Neural cell (in vitro differentiated cells): ENCODE data around the gene CHST8. TPM values are rescaled to one million over a fixed set of nuclear protein-coding genes. Genes with fewer than 3 reads are reported as not detected.

Experiments
- H2AFZ ChIP-seq: fragments of 200-600, 300-800 bp; sonication (generic), shearing (Covaris generic); 2 replicates; pipeline ENCODE4 v1.6.0; 2014; ENCODE audit warnings: low read depth, mild to moderate bottlenecking, antibody characterized with exemption, low read length, moderate library complexity
- H3F3A ChIP-seq: fragments of 200-600 bp; shearing (Covaris generic); 2 replicates; pipeline ENCODE4 v1.6.1; 2016; ENCODE audit warnings: mild to moderate bottlenecking, moderate library complexity, mixed read lengths, antibody characterized with exemption, low read length; ENCODE audit not compliant: insufficient read depth, poor library complexity, severe bottlenecking
- H3K27ac ChIP-seq: fragments of 200-600, 300-800 bp; sonication (generic), shearing (Covaris generic); 2 replicates; pipeline ENCODE4 v1.5.1; 2014; ENCODE audit warnings: mild to moderate bottlenecking, low read length, moderate library complexity
- H3K27me3 ChIP-seq: fragments of 300-800, 200-600 bp; sonication (generic), shearing (Covaris generic); 2 replicates; pipeline ENCODE4 v1.6.0; 2014; ENCODE audit warnings: mild to moderate bottlenecking, low read depth, low read length, moderate library complexity; ENCODE audit not compliant: insufficient read depth
- H3K36me3 ChIP-seq: fragments of 300-800, 200-600 bp; sonication (generic), shearing (Covaris generic); 2 replicates; pipeline ENCODE4 v1.5.1; 2014; ENCODE audit warnings: mild to moderate bottlenecking, antibody characterized with exemption, low read length, moderate library complexity; ENCODE audit not compliant: insufficient read depth
- H3K4me2 ChIP-seq: fragments of 300-800, 200-600 bp; sonication (generic), shearing (Covaris generic); 2 replicates; pipeline ENCODE4 v1.6.0; 2014; ENCODE audit warnings: mild to moderate bottlenecking, low read length
- H3K4me3 ChIP-seq: fragments of 300-800, 200-600 bp; sonication (generic), shearing (Covaris generic); 2 replicates; pipeline ENCODE4 v1.5.1; 2014; ENCODE audit warnings: mild to moderate bottlenecking, low read length, moderate library complexity
- H3K79me2 ChIP-seq: fragments of 200-600 bp; shearing (Covaris generic); replicated peaks from 2 replicates; pipeline ENCODE4 v1.6.0; 2014; ENCODE audit warnings: mild to moderate bottlenecking, low read length, moderate library complexity; ENCODE audit not compliant: insufficient read depth
- H3K9ac ChIP-seq: fragments of 300-800, 200-600 bp; sonication (generic), shearing (Covaris generic); 2 replicates; pipeline ENCODE4 v1.6.1; 2016; ENCODE audit warnings: mild to moderate bottlenecking, low read length, mixed read lengths
- H3K9me2 ChIP-seq: fragments of 200-600 bp; shearing (Covaris generic); 2 replicates; pipeline ENCODE4 v1.6.1; 2016; ENCODE audit warnings: mild to moderate bottlenecking, low read length, mixed read lengths; ENCODE audit not compliant: insufficient read depth
- H3K9me3 ChIP-seq: fragments of 200-600, 300-800 bp; sonication (generic), shearing (Covaris generic); 2 replicates; pipeline ENCODE4 v1.6.1; 2016; ENCODE audit warnings: mild to moderate bottlenecking, mixed run types, low read length, moderate library complexity, mixed read lengths
- H4K20me1 ChIP-seq: fragments of 200-600 bp; shearing (Covaris generic); 2 replicates; pipeline ENCODE4 v1.6.1; 2016; ENCODE audit warnings: mild to moderate bottlenecking, mixed run types; ENCODE audit not compliant: insufficient read depth
- EP300 ChIP-seq: fragments of 450-650 bp; conservative IDR thresholded peaks from 2 replicates; pipeline ENCODE4 v1.6.1; 2014; ENCODE audit warnings: antibody characterized with exemption, mild to moderate bottlenecking, moderate library complexity; ENCODE audit not compliant: poor library complexity, severe bottlenecking
- EZH2 ChIP-seq: fragments of 200-600, 300-800 bp; shearing (Covaris generic), sonication (generic); IDR thresholded peaks from 2 replicates; pipeline ENCODE4 v1.6.1; 2014; ENCODE audit warnings: antibody characterized with exemption, low read length, borderline replicate concordance, mild to moderate bottlenecking; ENCODE audit not compliant: insufficient read depth, poor library complexity, severe bottlenecking
- MXI1 ChIP-seq: fragments of 450-650 bp; conservative IDR thresholded peaks from 2 replicates; pipeline ENCODE4 v1.6.1; 2014; ENCODE audit warnings: antibody characterized with exemption, mild to moderate bottlenecking; ENCODE audit not compliant: poor library complexity, severe bottlenecking
- POLR2AphosphoS5 ChIP-seq: IDR thresholded peaks from 2 replicates; pipeline ENCODE4 v1.6.1; 2012
- RAD21 ChIP-seq: fragments of 450-650 bp; conservative IDR thresholded peaks from 2 replicates; pipeline ENCODE4 v1.6.1; 2014; ENCODE audit warnings: antibody characterized with exemption, mild to moderate bottlenecking, moderate library complexity
- SMC3 ChIP-seq: fragments of 450-650 bp; conservative IDR thresholded peaks from 2 replicates; pipeline ENCODE4 v1.6.1; 2014; ENCODE audit warnings: antibody characterized with exemption, mild to moderate bottlenecking, moderate library complexity; ENCODE audit not compliant: poor library complexity
- TAF1 ChIP-seq: IDR thresholded peaks from 2 replicates; pipeline ENCODE4 v1.6.1; 2012; ENCODE audit warnings: low read depth
- polyA plus RNA-seq: library from polyadenylated mRNA; depleted of rRNA; stranded (reverse); fragments of >200 nt; gene quantifications from 2 replicates; pipeline ENCODE4 v1.2.3, GENCODE V29; 2014
- TF ChIP-seq, protein P1 (sequence below): IDR thresholded peaks from 2 replicates; pipeline ENCODE4 v1.6.1; 2012; ENCODE audit warnings: borderline replicate concordance
- TF ChIP-seq, protein P2 (sequence below): fragments of 450-650 bp; IDR thresholded peaks from 2 replicates; pipeline ENCODE4 v1.5.1; 2014; ENCODE audit warnings: antibody characterized with exemption, mild to moderate bottlenecking, moderate library complexity; ENCODE audit not compliant: poor library complexity, severe bottlenecking

Gene CHST8
- polyA plus RNA-seq, 1 donor from 2014 or later = 7.1 TPM

DNA sequence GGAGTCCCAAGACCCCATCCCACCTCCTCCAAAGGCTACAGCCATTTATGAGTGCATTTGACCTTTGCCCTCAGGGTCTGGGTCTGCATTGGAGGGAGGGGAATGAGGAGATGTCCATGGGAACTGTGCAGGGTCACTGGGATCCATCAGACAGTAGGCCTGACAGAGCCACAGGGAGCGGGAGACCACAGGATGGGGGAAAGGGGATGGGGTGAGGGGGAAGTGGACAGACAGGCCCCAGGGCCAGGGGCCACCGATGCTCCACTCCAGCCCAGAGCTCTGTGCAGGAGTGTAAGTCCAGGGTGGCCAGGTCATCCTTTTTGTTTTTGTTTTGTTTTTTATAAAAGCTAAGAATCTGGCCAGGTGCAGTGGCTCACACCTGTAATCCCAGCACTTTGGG lies 82.5 kb downstream of the CHST8 start:
- Histone ChIP-seq H3K9me3 (peaks cover 3% of the 10 kb centered on the region), H3K36me3 (no peaks in the 10 kb centered on the region), H3K79me2 (no peaks in the 10 kb centered on the region), H2AFZ (no peak overlapping the region), H3K9ac (no peak overlapping the region), H3K27ac (no peak overlapping the region), H4K20me1 (no peaks in the 10 kb centered on the region), H3K4me2 (no peak overlapping the region), H3K9me2 (no peaks in the 10 kb centered on the region), H3K27me3 (no peaks in the 10 kb centered on the region), H3K4me3 (no peak overlapping the region), H3F3A (no peaks in the 10 kb centered on the region)
- TF ChIP-seq EP300 = no peak
- TF ChIP-seq, protein P1, sequence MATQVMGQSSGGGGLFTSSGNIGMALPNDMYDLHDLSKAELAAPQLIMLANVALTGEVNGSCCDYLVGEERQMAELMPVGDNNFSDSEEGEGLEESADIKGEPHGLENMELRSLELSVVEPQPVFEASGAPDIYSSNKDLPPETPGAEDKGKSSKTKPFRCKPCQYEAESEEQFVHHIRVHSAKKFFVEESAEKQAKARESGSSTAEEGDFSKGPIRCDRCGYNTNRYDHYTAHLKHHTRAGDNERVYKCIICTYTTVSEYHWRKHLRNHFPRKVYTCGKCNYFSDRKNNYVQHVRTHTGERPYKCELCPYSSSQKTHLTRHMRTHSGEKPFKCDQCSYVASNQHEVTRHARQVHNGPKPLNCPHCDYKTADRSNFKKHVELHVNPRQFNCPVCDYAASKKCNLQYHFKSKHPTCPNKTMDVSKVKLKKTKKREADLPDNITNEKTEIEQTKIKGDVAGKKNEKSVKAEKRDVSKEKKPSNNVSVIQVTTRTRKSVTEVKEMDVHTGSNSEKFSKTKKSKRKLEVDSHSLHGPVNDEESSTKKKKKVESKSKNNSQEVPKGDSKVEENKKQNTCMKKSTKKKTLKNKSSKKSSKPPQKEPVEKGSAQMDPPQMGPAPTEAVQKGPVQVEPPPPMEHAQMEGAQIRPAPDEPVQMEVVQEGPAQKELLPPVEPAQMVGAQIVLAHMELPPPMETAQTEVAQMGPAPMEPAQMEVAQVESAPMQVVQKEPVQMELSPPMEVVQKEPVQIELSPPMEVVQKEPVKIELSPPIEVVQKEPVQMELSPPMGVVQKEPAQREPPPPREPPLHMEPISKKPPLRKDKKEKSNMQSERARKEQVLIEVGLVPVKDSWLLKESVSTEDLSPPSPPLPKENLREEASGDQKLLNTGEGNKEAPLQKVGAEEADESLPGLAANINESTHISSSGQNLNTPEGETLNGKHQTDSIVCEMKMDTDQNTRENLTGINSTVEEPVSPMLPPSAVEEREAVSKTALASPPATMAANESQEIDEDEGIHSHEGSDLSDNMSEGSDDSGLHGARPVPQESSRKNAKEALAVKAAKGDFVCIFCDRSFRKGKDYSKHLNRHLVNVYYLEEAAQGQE = no peak
- no peak for TF ChIP-seq RAD21
- no peak for TF ChIP-seq SMC3
- TF ChIP-seq, protein P2, sequence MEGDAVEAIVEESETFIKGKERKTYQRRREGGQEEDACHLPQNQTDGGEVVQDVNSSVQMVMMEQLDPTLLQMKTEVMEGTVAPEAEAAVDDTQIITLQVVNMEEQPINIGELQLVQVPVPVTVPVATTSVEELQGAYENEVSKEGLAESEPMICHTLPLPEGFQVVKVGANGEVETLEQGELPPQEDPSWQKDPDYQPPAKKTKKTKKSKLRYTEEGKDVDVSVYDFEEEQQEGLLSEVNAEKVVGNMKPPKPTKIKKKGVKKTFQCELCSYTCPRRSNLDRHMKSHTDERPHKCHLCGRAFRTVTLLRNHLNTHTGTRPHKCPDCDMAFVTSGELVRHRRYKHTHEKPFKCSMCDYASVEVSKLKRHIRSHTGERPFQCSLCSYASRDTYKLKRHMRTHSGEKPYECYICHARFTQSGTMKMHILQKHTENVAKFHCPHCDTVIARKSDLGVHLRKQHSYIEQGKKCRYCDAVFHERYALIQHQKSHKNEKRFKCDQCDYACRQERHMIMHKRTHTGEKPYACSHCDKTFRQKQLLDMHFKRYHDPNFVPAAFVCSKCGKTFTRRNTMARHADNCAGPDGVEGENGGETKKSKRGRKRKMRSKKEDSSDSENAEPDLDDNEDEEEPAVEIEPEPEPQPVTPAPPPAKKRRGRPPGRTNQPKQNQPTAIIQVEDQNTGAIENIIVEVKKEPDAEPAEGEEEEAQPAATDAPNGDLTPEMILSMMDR = no peak
- no peak for TF ChIP-seq POLR2AphosphoS5
- no peak for TF ChIP-seq EZH2
- TF ChIP-seq MXI1 = no peak
- TF ChIP-seq TAF1 = no peak

DNA sequence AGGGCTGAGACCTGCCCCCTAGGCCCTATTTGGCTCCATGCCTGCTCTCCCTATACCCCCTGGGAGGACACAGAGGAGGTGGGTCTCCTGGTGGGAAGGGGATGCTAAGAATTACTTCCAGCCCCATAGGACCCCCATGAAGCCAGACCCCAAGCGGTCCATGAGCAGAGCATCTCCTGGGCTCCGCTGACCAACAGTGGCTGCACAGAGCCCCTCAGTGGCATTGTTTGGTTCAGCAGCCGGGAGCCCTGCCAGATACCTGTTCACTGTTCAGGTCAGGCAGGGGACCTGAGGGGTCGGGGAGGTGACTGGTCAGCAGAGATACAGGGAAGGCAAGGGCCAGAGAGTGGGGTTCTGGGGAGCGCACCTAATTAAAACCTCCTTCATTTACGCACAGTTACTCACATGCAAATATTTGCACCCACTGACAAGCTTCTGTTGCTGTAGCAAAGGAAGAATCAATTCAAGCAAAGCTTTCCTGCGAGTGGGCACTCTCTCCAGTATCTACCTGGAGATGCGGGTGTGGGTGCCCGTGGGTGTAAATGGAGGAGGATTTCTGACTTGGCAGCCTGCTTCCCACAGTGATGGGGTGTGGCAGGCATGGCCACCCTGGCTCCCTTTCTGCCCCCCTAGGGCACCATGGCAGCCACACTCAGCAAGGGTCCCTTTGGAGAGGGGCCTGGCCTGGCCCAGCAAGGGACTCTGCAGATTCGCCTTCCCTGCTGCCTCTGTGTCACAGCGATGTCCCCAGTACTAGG lies 83.5 kb downstream of the CHST8 start:
- TF ChIP-seq EP300 (no peak), RAD21 (peak; percentile 31), EZH2 (no peak), SMC3 (peak; percentile 18), MXI1 (no peak)
- TF ChIP-seq, protein P2 = no peak

More for the DNA sequence above, 83.5 kb downstream of the CHST8 start:
- Histone ChIP-seq H3K9ac (no peak overlapping the region), H4K20me1 (no peaks in the 10 kb centered on the region), H3K36me3 (no peaks in the 10 kb centered on the region), H3K9me3 (peaks cover 5% of the 10 kb centered on the region), H3K9me2 (no peaks in the 10 kb centered on the region), H3F3A (no peaks in the 10 kb centered on the region), H2AFZ (no peak overlapping the region), H3K4me3 (no peak overlapping the region), H3K27ac (no peak overlapping the region), H3K4me2 (no peak overlapping the region), H3K79me2 (no peaks in the 10 kb centered on the region), H3K27me3 (no peaks in the 10 kb centered on the region)
